A172 (cell line): ENCODE results near the gene CABP5. TPM values are rescaled to one million over a fixed set of nuclear protein-coding genes. Genes with fewer than 3 reads are reported as not detected.
"Not testable (repeated sequence)": the region's sequence is repeated elsewhere in the genome, so short reads cannot be mapped to it uniquely, and the experiment has no call there.

Experiments
- DNase-seq: peaks from one replicate; pipeline ENCODE4 v3.0.0-alpha.2; 2015; ENCODE audit warnings: low spot score
- total RNA-seq: library from RNA; depleted of rRNA; stranded (reverse); fragments of >200 nt; shearing (Covaris generic); gene quantifications from 2 replicates; pipeline ENCODE4 v1.2.3, GENCODE V29; 2014; rRNA removed

The CABP5 gene
- total RNA-seq: not detected in 2 replicates

GRCh38 chr19:48043675-48044258, at the start of gene CABP5:
Gene CABP5 (minus strand): TSS chr19:48044079. CDS start chr19:48043922, 157 bp downstream.
- DNase-seq: no peak

- peak; percentile 61 for DNase-seq
Measured at GRCh38 chr19:48091111-48091718, 47.3 kb upstream of the CABP5 start.

DNA sequence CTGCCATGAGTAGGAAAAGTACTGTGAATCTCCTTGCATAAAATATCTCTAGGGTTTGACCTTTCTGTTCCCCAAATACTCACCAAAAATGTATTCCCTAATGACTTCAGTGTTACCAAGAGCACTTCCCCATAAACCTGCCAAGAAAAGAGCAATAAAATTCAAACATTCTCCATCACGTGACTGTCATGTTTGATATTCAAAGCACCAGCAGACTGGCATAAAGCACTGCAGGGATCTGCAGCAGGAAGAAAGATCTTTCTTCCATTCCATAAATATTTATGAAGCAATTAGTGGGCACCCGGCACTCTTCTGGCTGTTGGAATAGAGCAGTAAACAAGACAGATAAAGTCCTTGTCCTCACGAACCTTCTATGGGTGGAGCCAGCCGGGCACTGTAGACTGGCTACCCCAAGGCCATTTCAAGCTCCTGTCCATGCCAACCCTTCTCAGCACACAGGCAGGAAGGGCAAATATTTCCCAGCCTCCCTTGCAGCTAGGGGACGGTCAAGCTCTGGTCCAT, 46.5 kb upstream of the CABP5 start:
- DNase-seq: peak; percentile 18

- DNase-seq: not testable (repeated sequence)
Measured at GRCh38 chr19:48088991-48089390, 45.1 kb upstream of the CABP5 start.

- no peak for DNase-seq
Measured at GRCh38 chr19:48085904-48086864, 42.3 kb upstream of the CABP5 start.

GRCh38 chr19:48085076-48085475, 41.2 kb upstream of the CABP5 start:
- no peak for DNase-seq

- DNase-seq: no peak
Measured at GRCh38 chr19:48081106-48081505, 37.2 kb upstream of the CABP5 start.

DNA sequence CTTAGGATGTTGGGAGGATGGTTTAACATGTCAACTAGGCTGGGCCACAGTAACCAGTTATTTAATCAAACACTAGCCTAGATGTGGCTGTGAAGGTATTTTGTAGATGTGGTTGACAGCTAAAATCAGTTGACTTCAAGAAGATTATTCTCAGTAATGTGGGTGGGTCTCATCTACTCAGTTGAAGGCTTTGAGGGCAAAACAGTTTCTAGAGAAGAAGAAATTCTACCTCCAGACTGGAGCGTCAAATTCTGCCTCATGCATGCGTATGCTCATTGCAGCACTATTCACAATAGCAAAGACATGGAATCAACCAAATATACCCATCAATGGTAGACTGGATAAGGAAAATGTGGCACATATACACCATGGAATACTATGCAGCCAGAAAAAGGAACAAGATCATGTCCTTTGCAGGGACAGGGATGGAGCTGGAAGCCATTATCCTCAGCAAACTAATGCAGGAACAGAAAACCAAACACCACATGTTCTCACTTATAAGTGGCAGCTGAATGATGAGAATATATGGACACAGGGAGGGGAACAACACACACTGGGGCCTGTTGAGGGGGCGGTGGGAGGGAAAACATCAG, 26.4 kb upstream of the CABP5 start:
- DNase-seq: not testable (repeated sequence)

DNA sequence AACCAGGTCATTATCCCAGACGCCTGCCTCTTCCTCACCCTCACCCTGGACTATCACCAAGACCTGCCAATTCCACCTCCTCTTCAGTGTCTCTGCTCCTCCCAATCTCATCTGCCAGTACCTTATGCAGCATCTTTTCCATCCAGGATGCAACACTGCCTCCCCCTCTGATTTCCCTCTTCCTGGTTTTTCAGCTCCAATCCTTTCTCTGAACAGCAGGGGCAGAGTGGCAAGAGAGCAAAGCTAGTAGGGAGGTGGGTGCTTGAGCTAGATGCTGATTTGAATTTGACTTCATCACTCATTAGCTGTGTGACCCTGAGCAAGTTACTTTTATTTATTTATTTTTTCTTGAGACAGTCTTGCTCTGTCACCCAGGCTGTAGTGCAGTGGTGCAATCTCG, 25.6 kb upstream of the CABP5 start:
- no peak for DNase-seq

DNA sequence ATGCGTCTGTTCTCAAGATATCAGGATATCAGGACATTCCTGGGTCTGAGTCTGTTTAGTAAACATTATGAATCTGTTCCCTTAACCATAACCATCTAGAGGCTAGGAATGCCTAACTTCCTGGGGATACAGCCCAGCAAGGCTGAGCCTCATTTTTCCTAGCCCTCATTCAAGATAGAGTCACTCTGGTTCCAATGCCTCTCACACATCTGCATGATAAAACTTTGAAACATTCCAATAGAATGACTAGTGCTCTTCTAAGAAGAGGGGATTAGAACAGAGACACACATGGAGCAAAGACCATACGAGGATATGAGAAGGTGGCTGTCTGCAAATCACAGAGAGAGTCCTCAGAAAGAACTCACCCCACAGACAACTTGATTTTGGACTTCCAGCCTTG, 20.6 kb upstream of the CABP5 start:
- no peak for DNase-seq

GRCh38 chr19:48061401-48062344, 17.8 kb upstream of the CABP5 start:
- DNase-seq: no peak

DNA sequence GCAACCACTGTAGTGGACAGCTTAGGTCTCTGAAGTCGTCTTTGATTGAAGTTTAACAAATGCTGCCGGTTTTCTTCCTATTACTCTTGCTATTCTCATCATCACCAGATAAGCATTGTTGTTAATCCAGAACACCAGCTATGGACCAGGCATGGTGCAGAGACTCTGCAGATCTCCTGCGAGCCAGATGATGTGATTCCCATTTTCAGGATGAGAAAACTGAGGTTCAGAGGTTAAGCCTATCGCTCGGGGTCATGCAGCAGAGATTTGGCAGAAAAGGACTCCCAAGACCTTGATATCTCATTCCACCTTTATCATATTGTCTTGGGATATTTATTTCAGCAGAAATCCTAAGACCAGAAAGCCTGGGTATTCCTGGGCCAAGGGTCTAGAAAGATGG, 16.5 kb upstream of the CABP5 start:
- DNase-seq: no peak

DNA sequence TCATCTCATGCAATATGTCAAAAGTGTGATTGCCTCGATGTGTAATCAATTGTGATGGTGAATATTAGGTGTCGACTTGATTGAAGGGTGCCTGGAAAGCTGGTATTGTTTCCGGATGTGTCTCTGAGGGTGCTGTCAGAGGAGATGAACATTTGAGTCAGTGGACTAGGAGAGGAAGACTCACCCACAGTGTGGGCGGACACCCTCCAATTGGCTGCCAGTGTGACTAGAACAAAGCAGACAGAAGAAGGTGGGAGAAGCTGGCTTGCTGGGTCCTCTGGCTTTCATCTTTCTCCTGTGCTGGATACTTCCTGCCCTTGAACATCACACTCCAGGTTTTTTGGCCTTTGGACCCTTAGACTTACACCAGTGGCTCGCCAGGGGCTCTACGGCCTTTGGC, 15.5 kb upstream of the CABP5 start:
- no peak for DNase-seq

DNA sequence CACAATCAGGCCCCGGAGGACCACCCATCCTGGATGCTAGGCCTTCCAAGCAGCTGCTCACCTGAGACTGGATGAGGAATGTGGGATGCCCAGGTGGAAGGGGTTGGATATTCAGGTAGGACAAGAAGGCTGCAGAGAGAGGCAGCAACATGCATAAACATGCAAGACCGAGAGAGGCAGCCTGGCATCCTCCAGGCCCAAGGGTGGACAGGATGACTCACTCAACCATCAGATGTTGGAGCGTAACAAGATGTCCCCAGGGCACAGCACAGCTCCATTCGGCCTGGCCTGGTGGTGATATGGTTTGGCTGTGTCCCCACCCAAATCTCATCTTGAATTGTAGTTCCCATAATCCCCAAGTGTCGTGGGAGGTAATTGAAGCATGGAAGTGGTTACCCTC, 10.0 kb upstream of the CABP5 start:
- DNase-seq: no peak

- DNase-seq: no peak
Measured at GRCh38 chr19:48053076-48053475, 9.2 kb upstream of the CABP5 start.

- DNase-seq: no peak
Measured at GRCh38 chr19:48051335-48052033, 7.6 kb upstream of the CABP5 start.

GRCh38 chr19:48044561-48044960, 682 bp upstream of the CABP5 start:
- peak; percentile 10 for DNase-seq

GRCh38 chr19:48041877-48042580, 1.9 kb downstream of the CABP5 start:
- no peak for DNase-seq

DNA sequence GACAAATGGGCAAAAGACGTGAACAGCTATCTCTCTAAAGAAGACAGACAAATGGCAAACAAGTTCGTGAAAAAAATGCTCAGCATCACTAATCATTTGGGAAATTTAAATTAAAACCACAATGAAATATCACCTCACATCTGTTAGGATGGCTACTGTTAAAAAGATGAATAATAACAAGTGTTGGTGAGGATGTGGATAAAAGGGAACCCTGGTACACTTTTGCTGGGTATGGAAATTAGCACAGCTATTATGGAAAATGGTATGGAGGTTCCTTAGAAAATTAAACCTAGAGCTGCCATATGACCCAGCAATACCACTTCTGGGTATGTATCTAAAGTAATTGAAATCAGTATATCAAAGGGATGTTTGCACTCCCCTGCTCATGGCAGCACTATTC, 7.1 kb downstream of the CABP5 start:
- no peak for DNase-seq

- no peak for DNase-seq
Measured at GRCh38 chr19:48033604-48034003, 10.3 kb downstream of the CABP5 start.
